OCI-LY7 (cell line): ENCODE data around the gene ARHGAP23. TPM values are rescaled to one million over a fixed set of nuclear protein-coding genes. Genes with fewer than 3 reads are reported as not detected.
"Not testable (repeated sequence)": the region's sequence is repeated elsewhere in the genome, so short reads cannot be mapped to it uniquely, and the experiment has no call there.

Source experiments
- BruUV-seq: library from RNA; stranded (reverse); fragments of 400-500 nt; replicated peaks from 2 replicates; lab custom pipeline; 2021; lab: Mats Ljungman, UMichigan
- CTCF ChIA-PET: fragments of 300-600 bp; sonication (Branson Sonifier 250); formaldehyde crosslinking; loops from one replicate; lab custom pipeline; 2022; ENCODE audit warnings: antibody characterized with exemption; ENCODE audit not compliant: unreplicated experiment; lab: Charles Lee
- POLR2A ChIA-PET: fragments of 300-600 bp; sonication (Branson Sonifier 250); formaldehyde crosslinking; loops from one replicate; lab custom pipeline; 2022; ENCODE audit warnings: antibody characterized with exemption; lab: Charles Lee
- DNase-seq: peaks from one replicate; pipeline ENCODE4 v3.0.0-alpha.2; 2015; ENCODE audit warnings: low spot score
- H2AFZ ChIP-seq: fragments of 200-600 bp; sonication (generic), shearing (Covaris generic); 2 replicates; pipeline ENCODE4 v1.6.1; 2014; ENCODE audit warnings: mild to moderate bottlenecking, antibody characterized with exemption, low read length, moderate library complexity
- H3K27ac ChIP-seq: fragments of 200-600 bp; sonication (generic); 2 replicates; pipeline ENCODE4 v1.5.1; 2014; ENCODE audit warnings: mixed run types, low read depth, mild to moderate bottlenecking, moderate library complexity, low read length, inconsistent platforms; ENCODE audit not compliant: poor library complexity, severe bottlenecking
- H3K36me3 ChIP-seq: fragments of 200-600 bp; sonication (generic); 2 replicates; pipeline ENCODE4 v1.6.1; 2014; ENCODE audit warnings: mild to moderate bottlenecking, antibody characterized with exemption, low read length, moderate library complexity, mixed read lengths; ENCODE audit not compliant: insufficient read depth
- H3K4me1 ChIP-seq: fragments of 200-600 bp; sonication (generic); 2 replicates; pipeline ENCODE4 v1.5.1; 2014; ENCODE audit warnings: mild to moderate bottlenecking, low read length; ENCODE audit not compliant: insufficient read depth, poor library complexity, severe bottlenecking
- H3K4me2 ChIP-seq: fragments of 200-600 bp; sonication (generic); 2 replicates; pipeline ENCODE4 v1.6.1; 2014; ENCODE audit warnings: mild to moderate bottlenecking, low read length
- H3K4me3 ChIP-seq: fragments of 200-600 bp; sonication (generic); 2 replicates; pipeline ENCODE4 v1.5.1; 2014; ENCODE audit warnings: mild to moderate bottlenecking, low read depth, low read length; ENCODE audit not compliant: poor library complexity, severe bottlenecking
- H3K79me2 ChIP-seq: fragments of 200-600 bp; sonication (generic); 2 replicates; pipeline ENCODE4 v1.6.1; 2016; ENCODE audit warnings: low read depth, mild to moderate bottlenecking, low read length, moderate library complexity, mixed read lengths; ENCODE audit not compliant: insufficient read depth
- H3K9me2 ChIP-seq: fragments of 200-600 bp; sonication (generic); 2 replicates; pipeline ENCODE4 v1.6.1; 2016; ENCODE audit warnings: mild to moderate bottlenecking, low read length, mixed read lengths; ENCODE audit not compliant: insufficient read depth
- H3K9me3 ChIP-seq: fragments of 200-600 bp; sonication (generic); 2 replicates; pipeline ENCODE4 v1.6.1; 2014; ENCODE audit warnings: mild to moderate bottlenecking, mixed run types, low read length, mixed read lengths
- H4K20me1 ChIP-seq: fragments of 200-600 bp; sonication (generic); 2 replicates; pipeline ENCODE4 v1.6.1; 2014; ENCODE audit warnings: mild to moderate bottlenecking, antibody characterized with exemption, low read length, moderate library complexity, mixed read lengths; ENCODE audit not compliant: insufficient read depth
- intact Hi-C: fragments of 100-400 bp; cut with micrococcal nuclease; formaldehyde crosslinking; loops from one replicate; pipeline ENCODE4 v1.10.0; 2022; ENCODE audit not compliant: unreplicated experiment
- total RNA-seq, 2 experiments: library from RNA; depleted of rRNA in 1 of 2; stranded (reverse); fragments of >200 nt in 1 of 2; shearing (Covaris generic) in 1 of 2; gene quantifications; 2 replicates each; pipeline ENCODE4 v1.2.3, GENCODE V29; 2014 to 2022
- TF ChIP-seq, protein P1 (sequence below): fragments of 200-600 bp; sonication (generic); conservative IDR thresholded peaks from 2 replicates; pipeline ENCODE4 v1.5.1; 2014; ENCODE audit warnings: mild to moderate bottlenecking, antibody characterized with exemption, low read length, moderate library complexity, mixed read lengths

ARHGAP23 gene
- total RNA-seq, 2 experiments from 2014 or later = 16.3 to 18.6 TPM

DNA sequence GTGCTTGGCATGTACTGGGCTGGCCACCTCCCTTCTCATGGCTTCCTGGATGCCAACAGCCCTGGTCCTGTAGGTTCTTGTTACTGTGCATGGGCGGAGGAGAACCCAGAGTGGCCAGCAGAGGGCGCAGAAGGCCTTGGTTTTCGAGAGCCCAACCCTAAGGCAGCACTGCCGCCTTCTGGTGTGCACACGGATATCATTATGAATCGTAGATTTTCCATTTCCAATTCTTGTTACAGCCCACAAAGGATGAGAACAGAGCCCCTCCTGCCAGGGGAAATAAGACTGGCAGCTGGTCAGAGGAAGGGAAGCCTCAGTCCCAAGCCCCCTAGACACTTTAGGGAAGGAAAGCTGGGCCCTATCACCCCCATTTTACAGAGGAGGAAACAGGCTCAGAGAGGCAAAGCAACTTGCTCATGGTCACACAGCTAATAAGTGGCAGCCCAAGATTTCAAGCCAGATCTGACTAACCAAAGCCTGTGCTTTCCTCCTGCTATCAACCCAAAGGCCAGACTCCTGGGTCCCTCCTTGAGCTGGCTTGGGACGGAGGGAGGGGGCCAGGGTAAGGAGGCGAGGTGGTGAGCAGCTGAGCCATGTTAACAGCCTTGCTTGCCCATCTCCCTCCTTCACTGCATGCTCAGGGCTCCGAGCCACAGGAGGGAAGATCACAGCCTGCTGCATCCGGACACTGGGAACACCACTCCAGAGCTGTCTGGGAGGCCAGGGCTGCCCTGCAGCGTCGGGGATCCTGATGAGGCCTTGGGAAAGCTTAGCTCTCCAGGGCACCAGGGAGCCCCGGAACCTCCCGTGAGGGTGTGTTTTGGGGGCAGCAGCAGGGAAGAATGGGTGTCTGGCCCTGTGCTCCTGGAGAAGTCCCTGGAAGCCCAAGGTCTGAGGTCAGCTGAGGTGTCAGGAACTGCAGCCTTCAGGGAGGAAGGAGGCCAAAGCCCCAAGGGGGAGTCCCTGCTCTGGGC lies 64.1 kb downstream of the ARHGAP23 start:
- H3K9me3 ChIP-seq, H3K27ac ChIP-seq, H3K36me3 ChIP-seq, H3K4me3 ChIP-seq, H4K20me1 ChIP-seq, POLR2A ChIA-PET, CTCF ChIA-PET, H3K79me2 ChIP-seq, H2AFZ ChIP-seq, BruUV-seq, H3K4me2 ChIP-seq, H3K4me1 ChIP-seq, H3K9me2 ChIP-seq: not testable (repeated sequence)
- DNase-seq = peak; percentile 89
- TF ChIP-seq, protein P1, sequence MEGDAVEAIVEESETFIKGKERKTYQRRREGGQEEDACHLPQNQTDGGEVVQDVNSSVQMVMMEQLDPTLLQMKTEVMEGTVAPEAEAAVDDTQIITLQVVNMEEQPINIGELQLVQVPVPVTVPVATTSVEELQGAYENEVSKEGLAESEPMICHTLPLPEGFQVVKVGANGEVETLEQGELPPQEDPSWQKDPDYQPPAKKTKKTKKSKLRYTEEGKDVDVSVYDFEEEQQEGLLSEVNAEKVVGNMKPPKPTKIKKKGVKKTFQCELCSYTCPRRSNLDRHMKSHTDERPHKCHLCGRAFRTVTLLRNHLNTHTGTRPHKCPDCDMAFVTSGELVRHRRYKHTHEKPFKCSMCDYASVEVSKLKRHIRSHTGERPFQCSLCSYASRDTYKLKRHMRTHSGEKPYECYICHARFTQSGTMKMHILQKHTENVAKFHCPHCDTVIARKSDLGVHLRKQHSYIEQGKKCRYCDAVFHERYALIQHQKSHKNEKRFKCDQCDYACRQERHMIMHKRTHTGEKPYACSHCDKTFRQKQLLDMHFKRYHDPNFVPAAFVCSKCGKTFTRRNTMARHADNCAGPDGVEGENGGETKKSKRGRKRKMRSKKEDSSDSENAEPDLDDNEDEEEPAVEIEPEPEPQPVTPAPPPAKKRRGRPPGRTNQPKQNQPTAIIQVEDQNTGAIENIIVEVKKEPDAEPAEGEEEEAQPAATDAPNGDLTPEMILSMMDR = peak; percentile 81
- intact Hi-C loops = loop anchor here (1.0 to 5.0 kb wide), 2 partner anchors 140 to 175 kb away; partner anchors contain the start of gene SOCS7

DNA sequence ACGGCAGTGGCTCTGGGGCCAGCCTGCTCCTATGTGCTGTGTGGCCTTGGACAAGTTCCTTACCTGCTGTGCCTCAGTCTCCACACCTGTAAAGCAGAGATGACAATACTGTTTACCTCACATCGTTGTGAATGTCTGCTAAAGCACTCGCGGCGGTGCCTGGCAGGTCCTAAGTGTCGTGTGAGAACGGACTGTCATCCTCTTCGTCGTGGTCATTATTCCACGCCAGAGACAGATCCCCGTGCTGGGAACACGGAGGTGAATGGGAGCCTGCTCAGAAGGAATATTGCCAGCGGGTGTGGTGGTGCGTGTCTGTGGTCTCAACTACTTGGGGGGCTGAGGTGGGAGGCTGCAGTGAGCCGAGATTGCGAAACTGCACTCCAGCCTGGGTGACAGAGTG lies 65.9 kb downstream of the ARHGAP23 start:
- H3K79me2 ChIP-seq, H3K27ac ChIP-seq, H3K4me1 ChIP-seq, DNase-seq, POLR2A ChIA-PET, H3K9me3 ChIP-seq, H3K4me2 ChIP-seq, H3K9me2 ChIP-seq, BruUV-seq, H4K20me1 ChIP-seq, H3K4me3 ChIP-seq, H2AFZ ChIP-seq, CTCF ChIA-PET, H3K36me3 ChIP-seq: not testable (repeated sequence)
- intact Hi-C loops = loop anchor here (5.0 kb wide), 1 partner anchor 142 kb away; the partner anchor contains the start of gene SOCS7

DNA sequence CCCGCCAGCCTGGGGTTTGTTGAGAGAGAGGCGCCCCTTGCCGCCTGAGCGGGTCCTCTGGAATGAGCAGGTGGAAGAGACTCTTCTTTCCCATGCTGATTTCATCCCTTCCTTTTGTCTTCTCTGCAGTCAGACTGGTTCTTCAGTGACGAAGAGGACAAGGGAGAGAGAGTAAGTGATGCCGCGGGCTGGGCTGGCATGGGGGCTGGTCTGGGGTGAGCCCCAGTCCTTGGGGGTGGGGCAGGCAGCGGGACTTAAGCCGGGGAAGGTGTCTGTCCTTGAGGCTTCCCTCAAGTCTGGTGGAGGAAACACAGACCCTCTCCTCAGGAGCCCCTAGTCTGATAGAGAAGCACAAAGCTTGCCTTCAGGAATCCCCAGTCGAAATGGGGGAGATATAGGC lies 69.4 kb downstream of the ARHGAP23 start:
- H3K9me2 ChIP-seq, H3K9me3 ChIP-seq, intact Hi-C loops, BruUV-seq, H4K20me1 ChIP-seq, CTCF ChIA-PET, H3K4me2 ChIP-seq, H3K36me3 ChIP-seq, POLR2A ChIA-PET, H3K4me1 ChIP-seq, H3K4me3 ChIP-seq, H3K79me2 ChIP-seq, DNase-seq, H3K27ac ChIP-seq, H2AFZ ChIP-seq: not testable (repeated sequence)
